HG03175 (cell line): ENCODE results near the gene ARL13A.
"Not testable (repeated sequence)": the region's sequence is repeated elsewhere in the genome, so short reads cannot be mapped to it uniquely, and the experiment has no call there.

ENCODE experiments used
- ATAC-seq: cut with Tn5 transposase; IDR thresholded peaks from one replicate; pipeline ENCODE4 v1.9.1; 2021; ENCODE audit warnings: mild to moderate bottlenecking, moderate library complexity; ENCODE audit not compliant: unreplicated experiment

The ARL13A gene

GRCh38 chrX:100969408-100969807 is at the start of gene ARL13A:
Gene ARL13A, plus strand, starts transcription at chrX:100969708. Its CDS starts 3,982 bp downstream, at chrX:100973690.
- no peak for ATAC-seq

- ATAC-seq = no peak
These were observed 45.1 kb upstream of the ARL13A start for GRCh38 chrX:100924375-100924774.

DNA sequence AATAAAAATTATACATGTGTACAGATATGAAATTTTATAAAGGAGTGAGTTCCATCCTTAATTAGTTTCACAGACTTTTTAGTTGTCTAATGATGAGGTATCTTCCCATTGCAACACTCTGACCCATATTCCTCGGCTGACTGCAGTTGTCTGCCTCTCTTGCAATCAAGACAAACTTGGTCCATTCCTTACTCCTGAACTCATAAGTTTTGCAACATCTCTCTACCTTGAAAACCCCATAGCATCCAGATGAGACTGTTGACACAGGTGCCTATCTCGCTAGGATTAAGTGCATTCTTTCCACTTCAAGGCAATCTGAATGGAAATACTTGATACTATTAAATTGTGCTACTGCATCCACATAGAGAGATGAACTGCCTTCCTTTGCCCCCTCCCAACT is 43.1 kb upstream of the ARL13A start:
- ATAC-seq = no peak

DNA sequence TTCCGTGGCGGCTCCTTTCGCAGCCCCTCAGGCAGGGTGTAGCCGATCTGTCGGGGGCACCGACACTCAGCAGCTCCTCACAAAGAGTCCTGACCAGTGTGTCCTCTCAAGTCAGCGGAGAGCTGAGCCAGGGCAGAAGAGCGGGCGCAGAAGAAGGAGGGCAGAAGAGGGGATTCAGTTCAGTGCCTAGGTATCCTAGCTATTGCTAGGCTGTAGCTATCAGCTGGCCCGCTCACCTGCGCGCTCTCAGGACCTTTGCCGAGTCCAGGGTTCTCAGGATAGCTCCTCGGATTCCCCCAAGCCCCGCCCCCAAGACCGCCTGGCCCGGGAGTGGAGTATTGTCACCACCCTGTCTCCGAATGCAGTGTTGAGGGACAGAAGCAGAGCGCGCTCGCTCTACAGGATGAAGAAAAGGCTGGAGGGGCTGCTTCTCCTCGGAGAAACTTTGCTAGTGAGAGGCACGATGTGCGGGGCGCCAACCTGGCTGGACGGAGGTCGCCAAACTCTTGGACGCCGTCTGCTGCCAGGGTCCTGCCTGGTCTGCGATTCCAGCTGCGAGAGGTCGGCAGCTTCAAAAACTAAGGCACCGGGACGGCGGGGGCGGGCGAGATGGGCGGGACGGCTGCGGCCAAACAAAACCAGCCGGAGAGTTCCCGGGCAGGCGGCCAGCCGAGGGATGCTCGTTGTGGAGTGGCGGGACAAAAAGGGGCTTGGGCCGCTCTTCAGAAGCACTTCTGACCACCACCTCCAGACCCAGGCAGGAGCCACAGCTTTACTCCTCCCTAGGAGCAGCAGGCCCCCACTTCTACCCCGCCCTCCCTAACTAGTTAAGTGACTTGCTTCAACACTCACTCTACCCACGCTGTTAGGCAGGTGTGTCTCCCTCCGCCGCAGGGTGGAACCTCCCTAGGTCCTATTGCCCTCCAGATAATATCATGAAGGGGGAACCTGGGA is 40.6 kb upstream of the ARL13A start, which contains the start of gene XKRX:
TSS of gene XKRX (minus strand) at position 258 of the 954 bp plus-strand sequence. CDS start 613 bp downstream, outside the sequence.
- ATAC-seq = peak; percentile 72

DNA sequence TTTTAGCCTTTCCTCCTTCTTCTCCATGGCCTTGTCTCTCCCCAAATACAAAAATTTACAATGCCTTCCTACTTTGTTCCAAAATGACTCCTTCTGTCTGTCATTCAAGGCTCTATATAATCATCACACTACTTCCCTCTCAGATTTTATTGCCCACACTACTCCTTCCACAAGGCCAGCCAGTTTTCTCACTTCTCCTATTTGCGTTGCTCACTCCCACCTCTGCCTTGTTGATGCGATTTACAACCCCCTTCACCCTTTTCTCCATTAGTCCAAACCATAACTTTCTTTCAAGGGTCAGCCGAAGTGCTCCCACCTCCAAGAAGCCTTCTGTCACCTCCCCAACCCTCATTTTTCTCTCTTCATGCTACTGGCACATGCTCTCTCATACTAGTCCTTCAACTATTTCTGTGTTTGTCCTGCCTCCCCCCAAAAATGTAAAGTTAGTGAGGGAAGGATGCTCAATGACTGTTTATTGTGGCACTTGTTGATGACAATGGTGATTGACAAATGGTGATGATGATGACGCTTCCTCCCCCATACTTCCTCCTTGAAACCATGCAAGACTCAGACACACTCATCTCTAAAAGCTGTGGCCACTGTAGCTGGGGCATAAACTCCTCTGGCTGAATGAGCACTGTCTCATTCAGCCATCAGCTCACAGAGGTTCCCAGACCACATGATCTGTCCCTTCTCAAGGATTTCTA is 38.1 kb upstream of the ARL13A start:
- peak; percentile 55 for ATAC-seq

DNA sequence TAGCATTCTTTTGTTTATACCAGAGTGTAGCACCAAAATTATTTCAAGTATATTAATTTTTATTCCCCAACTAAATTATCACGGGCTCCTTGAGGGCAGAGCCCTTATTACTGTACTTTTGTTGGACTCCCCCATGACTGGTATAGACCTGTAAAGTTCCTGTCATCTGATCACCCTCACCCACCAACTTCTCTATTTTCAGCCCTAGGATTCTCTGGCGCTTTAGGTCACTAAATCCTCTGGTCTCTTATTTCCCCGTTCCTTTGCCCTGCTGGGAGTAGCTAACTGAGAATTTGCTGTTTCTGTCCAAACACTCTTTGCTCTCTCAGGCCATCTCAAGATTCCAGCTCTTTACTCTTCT is 37.6 kb upstream of the ARL13A start:
- ATAC-seq = peak; percentile 22

GRCh38 chrX:100935767-100936166 is 33.7 kb upstream of the ARL13A start:
- no peak for ATAC-seq

GRCh38 chrX:100939333-100939732 is 30.2 kb upstream of the ARL13A start:
- no peak for ATAC-seq

- no peak for ATAC-seq
These were observed 24.9 kb upstream of the ARL13A start for GRCh38 chrX:100944601-100945000.

DNA sequence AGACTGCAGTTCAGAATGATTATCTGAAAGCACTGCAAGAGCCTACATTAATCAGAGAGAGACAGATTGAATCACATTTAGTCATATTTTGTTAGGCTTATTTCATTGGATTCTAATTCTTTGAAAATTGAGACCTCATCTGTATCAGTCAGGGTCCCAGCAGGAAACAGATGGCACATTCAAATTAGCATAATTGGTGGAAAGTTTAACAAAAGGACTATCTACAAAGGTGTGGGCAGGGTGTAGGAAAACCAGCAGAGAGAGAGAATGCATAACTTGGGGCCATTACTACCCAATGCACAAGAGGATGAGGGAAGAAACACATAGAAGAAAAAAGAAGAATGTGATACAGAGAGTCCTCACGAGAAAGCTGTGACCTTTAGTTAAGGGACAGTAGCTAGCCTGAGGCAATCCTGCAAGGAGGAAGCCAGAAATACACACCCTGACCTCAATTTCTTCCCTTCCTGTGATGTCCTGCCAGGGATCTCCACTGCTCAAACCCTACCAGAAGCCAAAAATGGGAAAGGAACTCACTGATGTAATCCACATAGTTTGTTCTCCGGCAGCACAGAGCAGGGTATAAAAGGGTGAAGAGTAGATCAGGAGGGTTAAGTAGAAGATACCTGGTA is 23.1 kb upstream of the ARL13A start:
- no peak for ATAC-seq

- no peak for ATAC-seq
These were observed 21.0 kb upstream of the ARL13A start for GRCh38 chrX:100948557-100948956.

- no peak for ATAC-seq
These were observed 6.7 kb upstream of the ARL13A start for GRCh38 chrX:100962811-100963210.

DNA sequence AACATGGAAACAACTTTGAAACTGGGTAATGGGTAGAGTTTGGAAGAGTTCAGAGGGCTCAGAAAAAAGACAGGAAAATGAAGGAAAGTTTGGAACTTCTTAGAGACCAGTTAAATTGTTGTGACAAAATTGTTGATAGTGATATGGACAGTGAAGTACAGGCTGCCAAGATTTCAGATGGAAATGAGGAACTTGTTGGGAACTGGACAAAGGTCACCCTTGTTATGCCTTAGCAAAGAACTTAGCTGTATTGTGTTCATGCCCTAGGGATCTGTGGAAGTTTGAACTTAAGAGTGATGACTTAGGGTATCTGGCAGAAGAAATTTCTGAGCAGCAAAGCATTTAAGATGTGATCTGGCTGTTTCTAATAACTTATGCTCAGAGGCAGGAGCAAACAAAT is 5.1 kb upstream of the ARL13A start:
- ATAC-seq = no peak

- ATAC-seq = no peak
These were observed 428 bp downstream of the ARL13A start for GRCh38 chrX:100969936-100970335.

- ATAC-seq = no peak
These were observed 3.9 kb downstream of the ARL13A start for GRCh38 chrX:100973411-100973810.

- no peak for ATAC-seq
These were observed 5.7 kb downstream of the ARL13A start for GRCh38 chrX:100975212-100975611.

DNA sequence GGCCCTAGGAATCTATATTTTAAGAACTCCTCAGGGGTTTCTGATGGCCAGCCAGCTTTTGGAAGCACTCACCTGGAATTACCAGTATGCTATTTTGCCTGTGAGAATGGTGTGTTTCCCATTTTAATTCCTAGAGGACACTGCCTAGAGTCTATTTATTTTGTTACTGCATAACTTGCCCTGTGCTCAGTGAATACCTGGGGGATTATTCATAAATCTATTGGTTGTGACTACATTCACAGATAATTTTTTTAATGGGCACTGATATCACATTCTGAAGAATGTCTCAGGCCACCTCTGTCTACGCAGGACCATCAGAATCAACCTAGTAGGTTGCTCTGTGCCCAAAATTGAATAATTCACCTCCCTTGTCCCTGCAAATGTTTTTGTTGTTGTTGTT is 6.7 kb downstream of the ARL13A start:
- no peak for ATAC-seq

GRCh38 chrX:100979881-100980607 is 10.5 kb downstream of the ARL13A start:
- ATAC-seq = no peak

GRCh38 chrX:100980608-100981497 is 11.3 kb downstream of the ARL13A start:
- ATAC-seq = no peak

DNA sequence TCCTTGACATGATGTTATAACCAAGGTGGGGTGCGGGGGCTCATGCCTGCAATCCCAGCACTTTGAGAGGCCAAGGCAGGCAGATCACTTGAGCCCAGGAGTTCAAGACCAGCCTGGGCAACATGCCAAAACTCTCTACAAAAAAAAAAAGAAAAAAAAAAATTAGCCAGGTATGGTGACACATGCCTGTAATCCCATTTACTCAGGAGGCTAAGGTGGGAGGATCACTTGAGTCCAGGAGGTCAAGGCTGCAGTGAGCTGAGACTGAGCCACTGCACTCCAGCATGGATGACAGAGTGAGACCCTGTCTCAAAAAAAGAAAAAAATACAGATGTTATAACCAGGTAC is 12.0 kb downstream of the ARL13A start:
- not testable (repeated sequence) for ATAC-seq
